GM11168 (cell line): Measurements from ENCODE around the gene PYM1.
"Not testable (repeated sequence)": the region's sequence is repeated elsewhere in the genome, so short reads cannot be mapped to it uniquely, and the experiment has no call there.

Source experiments
- in situ Hi-C: fragments of 300-500 bp; cut with MboI; formaldehyde crosslinking; loops from one replicate; pipeline ENCODE4 v1.12.0; 2022; ENCODE audit warnings: low sequenced_read_pairs; ENCODE audit not compliant: unreplicated experiment

PYM1 gene

GRCh38 chr12:55940065-55940732, 12.5 kb upstream of the PYM1 start:
- in situ Hi-C loops = loop anchor here (5.0 kb wide), 1 partner anchor 193 kb away; no protein-coding TSS in a partner anchor

GRCh38 chr12:55938826-55939501, 11.3 kb upstream of the PYM1 start:
- in situ Hi-C loops = no loop called here

- in situ Hi-C loops = no loop called here
These were observed 10.3 kb upstream of the PYM1 start for GRCh38 chr12:55937981-55938380.

- in situ Hi-C loops = no loop called here
These were observed 8.1 kb upstream of the PYM1 start for GRCh38 chr12:55935738-55936151.

GRCh38 chr12:55934773-55935172, 7.1 kb upstream of the PYM1 start:
- in situ Hi-C loops = no loop called here

GRCh38 chr12:55933799-55934742, 6.4 kb upstream of the PYM1 start:
- in situ Hi-C loops = no loop called here

- in situ Hi-C loops = no loop called here
These were observed 5.6 kb upstream of the PYM1 start for GRCh38 chr12:55933169-55933798.

GRCh38 chr12:55932551-55932910, 4.8 kb upstream of the PYM1 start:
- in situ Hi-C loops = no loop called here

- in situ Hi-C loops = no loop called here
These were observed 4.3 kb upstream of the PYM1 start for GRCh38 chr12:55931780-55932550.

- in situ Hi-C loops = no loop called here
These were observed 3.7 kb upstream of the PYM1 start for GRCh38 chr12:55931317-55931779.

GRCh38 chr12:55930771-55931316, 3.1 kb upstream of the PYM1 start, which contains the start of gene DGKA:
Gene DGKA (plus strand): TSS chr12:55931162. CDS start chr12:55936504, 5,342 bp downstream.
- in situ Hi-C loops = no loop called here

- in situ Hi-C loops = no loop called here
These were observed 1.7 kb upstream of the PYM1 start for GRCh38 chr12:55929306-55929791.

GRCh38 chr12:55926738-55927587, 731 bp downstream of the PYM1 start:
- in situ Hi-C loops = no loop called here

- in situ Hi-C loops = no loop called here
These were observed 1.6 kb downstream of the PYM1 start for GRCh38 chr12:55925870-55926737.

GRCh38 chr12:55925371-55925770, 2.3 kb downstream of the PYM1 start:
- in situ Hi-C loops = no loop called here

- in situ Hi-C loops = not testable (repeated sequence)
These were observed 4.0 kb downstream of the PYM1 start for GRCh38 chr12:55923648-55924047.

- in situ Hi-C loops = no loop called here
These were observed 5.6 kb downstream of the PYM1 start for GRCh38 chr12:55922126-55922525.
